ENCODE measurements around the gene FADS2. TPM values are rescaled to one million over a fixed set of nuclear protein-coding genes. Genes with fewer than 3 reads are reported as not detected.

Gene FADS2
- total and polyA plus RNA-seq, 2 of the 13 experiments (the other 11 are each of a cell fraction or from before 2014, with no cell fraction given) = 90.1 to 124 TPM

DNA sequence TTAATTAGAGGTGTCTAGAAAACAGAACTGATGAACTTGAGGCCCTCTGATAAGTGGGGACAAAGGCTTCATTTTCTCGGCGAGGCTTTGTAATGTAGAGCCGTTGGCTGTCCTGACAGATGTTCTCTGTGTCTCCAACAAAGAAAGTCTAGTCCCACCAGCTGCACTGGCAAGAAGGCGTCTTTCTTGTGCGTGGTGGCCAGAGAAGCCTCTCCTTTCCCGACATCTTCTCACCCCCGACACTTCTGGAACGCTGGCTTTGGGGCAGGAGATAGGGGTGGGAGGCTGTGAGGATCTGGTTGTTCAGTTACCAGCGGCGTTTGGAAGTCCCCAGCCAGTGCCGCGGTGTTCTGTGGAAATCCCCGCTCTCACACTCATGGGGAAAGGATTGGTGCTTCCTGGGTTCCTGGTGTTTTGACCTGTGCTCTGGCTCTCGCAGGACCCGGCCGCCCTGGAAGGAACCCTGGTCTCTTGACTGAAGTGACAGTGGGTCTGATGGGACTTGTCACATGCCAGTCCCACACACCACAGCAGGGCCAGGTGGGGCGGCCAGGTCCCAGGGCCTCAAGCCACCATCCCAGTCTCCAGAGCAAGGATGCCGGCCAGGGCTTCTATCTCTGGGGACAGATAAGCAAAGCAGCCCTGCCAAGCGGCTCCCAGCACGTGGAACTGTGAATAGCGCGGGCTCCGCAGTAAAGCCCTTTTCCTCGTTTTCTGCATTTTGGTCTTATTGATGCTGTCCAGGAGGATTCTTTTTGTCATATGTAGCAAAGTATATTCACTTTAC, 23.2 kb downstream of the FADS2 start (continued):
- no peak for TF ChIP-seq ZNF556 (CRISPR knock-in tag; IDR thresholded peaks at IDR 0.05; ENCODE audit: borderline replicate concordance)
- TF ChIP-seq, protein P1, sequence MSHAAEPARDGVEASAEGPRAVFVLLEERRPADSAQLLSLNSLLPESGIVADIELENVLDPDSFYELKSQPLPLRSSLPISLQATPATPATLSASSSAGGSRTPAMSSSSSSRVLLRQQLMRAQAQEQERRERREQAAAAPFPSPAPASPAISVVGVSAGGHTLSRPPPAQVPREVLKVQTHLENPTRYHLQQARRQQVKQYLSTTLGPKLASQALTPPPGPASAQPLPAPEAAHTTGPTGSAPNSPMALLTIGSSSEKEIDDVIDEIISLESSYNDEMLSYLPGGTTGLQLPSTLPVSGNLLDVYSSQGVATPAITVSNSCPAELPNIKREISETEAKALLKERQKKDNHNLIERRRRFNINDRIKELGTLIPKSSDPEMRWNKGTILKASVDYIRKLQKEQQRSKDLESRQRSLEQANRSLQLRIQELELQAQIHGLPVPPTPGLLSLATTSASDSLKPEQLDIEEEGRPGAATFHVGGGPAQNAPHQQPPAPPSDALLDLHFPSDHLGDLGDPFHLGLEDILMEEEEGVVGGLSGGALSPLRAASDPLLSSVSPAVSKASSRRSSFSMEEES (CRISPR knock-in tag; IDR thresholded peaks at IDR 0.05) = no peak
- no peak for TF ChIP-seq SALL1 (CRISPR knock-in tag; IDR thresholded peaks at IDR 0.05)
- no peak for TF ChIP-seq MEF2D (CRISPR knock-in tag; IDR thresholded peaks at IDR 0.05)
- TF ChIP-seq ZFP36L2 (CRISPR knock-in tag; IDR thresholded peaks at IDR 0.05) = no peak
- TF ChIP-seq MBD4 (IDR thresholded peaks at IDR 0.05; ENCODE audit: borderline replicate concordance, low read length) = no peak
- TF ChIP-seq PAX8 (CRISPR knock-in tag; IDR thresholded peaks at IDR 0.05; ENCODE audit: borderline replicate concordance) = no peak
- TF ChIP-seq, protein P2, sequence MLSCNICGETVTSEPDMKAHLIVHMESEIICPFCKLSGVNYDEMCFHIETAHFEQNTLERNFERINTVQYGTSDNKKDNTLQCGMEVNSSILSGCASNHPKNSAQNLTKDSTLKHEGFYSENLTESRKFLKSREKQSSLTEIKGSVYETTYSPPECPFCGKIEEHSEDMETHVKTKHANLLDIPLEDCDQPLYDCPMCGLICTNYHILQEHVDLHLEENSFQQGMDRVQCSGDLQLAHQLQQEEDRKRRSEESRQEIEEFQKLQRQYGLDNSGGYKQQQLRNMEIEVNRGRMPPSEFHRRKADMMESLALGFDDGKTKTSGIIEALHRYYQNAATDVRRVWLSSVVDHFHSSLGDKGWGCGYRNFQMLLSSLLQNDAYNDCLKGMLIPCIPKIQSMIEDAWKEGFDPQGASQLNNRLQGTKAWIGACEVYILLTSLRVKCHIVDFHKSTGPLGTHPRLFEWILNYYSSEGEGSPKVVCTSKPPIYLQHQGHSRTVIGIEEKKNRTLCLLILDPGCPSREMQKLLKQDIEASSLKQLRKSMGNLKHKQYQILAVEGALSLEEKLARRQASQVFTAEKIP (CRISPR knock-in tag; IDR thresholded peaks at IDR 0.05; ENCODE audit: borderline replicate concordance) = no peak
- TF ChIP-seq, protein P3, sequence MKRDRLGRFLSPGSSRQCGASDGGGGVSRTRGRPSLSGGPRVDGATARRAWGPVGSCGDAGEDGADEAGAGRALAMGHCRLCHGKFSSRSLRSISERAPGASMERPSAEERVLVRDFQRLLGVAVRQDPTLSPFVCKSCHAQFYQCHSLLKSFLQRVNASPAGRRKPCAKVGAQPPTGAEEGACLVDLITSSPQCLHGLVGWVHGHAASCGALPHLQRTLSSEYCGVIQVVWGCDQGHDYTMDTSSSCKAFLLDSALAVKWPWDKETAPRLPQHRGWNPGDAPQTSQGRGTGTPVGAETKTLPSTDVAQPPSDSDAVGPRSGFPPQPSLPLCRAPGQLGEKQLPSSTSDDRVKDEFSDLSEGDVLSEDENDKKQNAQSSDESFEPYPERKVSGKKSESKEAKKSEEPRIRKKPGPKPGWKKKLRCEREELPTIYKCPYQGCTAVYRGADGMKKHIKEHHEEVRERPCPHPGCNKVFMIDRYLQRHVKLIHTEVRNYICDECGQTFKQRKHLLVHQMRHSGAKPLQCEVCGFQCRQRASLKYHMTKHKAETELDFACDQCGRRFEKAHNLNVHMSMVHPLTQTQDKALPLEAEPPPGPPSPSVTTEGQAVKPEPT (CRISPR knock-in tag; IDR thresholded peaks at IDR 0.05; ENCODE audit: low read depth) = no peak
- no peak for TF ChIP-seq ZNF768 (CRISPR knock-in tag; IDR thresholded peaks at IDR 0.05)

Measured in HepG2 (cell line).